Ammon's horn (tissue), 1 donor: ENCODE results near the gene RNF25.

Source experiments
- DNase-seq: peaks from one replicate; pipeline ENCODE4 v3.0.0-alpha.2; 2016; ENCODE audit warnings: low spot score

Gene RNF25

GRCh38 chr2:218626369-218626768 is 45.4 kb downstream of the RNF25 start:
- DNase-seq: no peak

GRCh38 chr2:218623366-218623705 is 48.5 kb downstream of the RNF25 start:
- DNase-seq: no peak

GRCh38 chr2:218622606-218623365 is 49.0 kb downstream of the RNF25 start:
- no peak for DNase-seq

- DNase-seq: no peak
Observed at GRCh38 chr2:218621007-218621406, 50.8 kb downstream of the RNF25 start.

- DNase-seq: no peak
Observed at GRCh38 chr2:218618102-218618860, 53.5 kb downstream of the RNF25 start.

GRCh38 chr2:218615868-218616315 is 55.9 kb downstream of the RNF25 start:
- DNase-seq: no peak
